KOPT-K1 (cell line): ENCODE results near the gene CIAO2B.
"Not testable (repeated sequence)": the region's sequence is repeated elsewhere in the genome, so short reads cannot be mapped to it uniquely, and the experiment has no call there.

ENCODE experiments used
- H3K27ac ChIP-seq: fragments of 200-600 bp; sonication (generic); 2 replicates; pipeline ENCODE4 v1.5.1; 2016; ENCODE audit warnings: antibody characterized with exemption, mild to moderate bottlenecking, low read depth, low read length; ENCODE audit not compliant: poor library complexity, severe bottlenecking
- H3K36me3 ChIP-seq: fragments of 200-600 bp; sonication (generic); 2 replicates; pipeline ENCODE4 v1.5.1; 2017; ENCODE audit warnings: antibody characterized with exemption, mild to moderate bottlenecking, low read length, moderate library complexity; ENCODE audit not compliant: insufficient read depth
- H3K9me3 ChIP-seq: fragments of 200-600 bp; sonication (generic); 2 replicates; pipeline ENCODE4 v1.5.1; 2017; ENCODE audit warnings: antibody characterized with exemption, low read length, mild to moderate bottlenecking; ENCODE audit not compliant: insufficient read depth, poor library complexity, severe bottlenecking

The CIAO2B gene

DNA sequence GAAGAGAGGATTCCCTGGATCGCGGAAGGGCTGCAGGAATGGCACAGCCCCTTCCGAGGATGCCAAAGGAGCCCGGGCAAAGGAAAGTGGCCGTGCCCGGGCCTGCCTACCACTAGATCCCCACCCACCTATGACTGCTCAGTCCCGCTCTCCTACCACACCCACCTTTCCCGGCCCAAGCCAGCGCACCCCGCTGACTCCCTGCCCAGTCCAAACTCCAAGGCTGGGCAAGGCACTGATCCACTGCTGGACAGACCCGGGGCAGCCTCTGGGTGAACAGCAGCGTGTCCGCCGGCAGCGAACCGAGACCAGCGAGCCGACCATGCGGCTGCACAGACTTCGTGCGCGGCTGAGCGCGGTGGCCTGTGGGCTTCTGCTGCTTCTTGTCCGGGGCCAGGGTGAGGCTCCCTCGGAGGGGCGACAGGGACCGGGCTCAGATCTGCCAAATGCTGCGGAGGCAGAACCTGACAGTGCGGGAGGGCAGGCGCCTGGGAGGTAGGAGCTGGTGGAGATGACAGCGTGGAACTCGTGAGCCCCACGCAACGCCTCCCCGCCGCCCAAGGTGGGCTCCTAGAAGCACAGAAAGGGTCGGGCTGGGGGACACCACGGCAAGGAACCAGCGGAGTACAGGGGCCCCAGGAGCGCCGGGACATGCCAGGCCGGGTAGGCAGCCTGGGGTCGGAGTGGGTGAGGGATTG is 1.3 kb upstream of the CIAO2B start, which contains the start of gene CES2:
TSS of gene CES2 (plus strand) at position 203 of the 698 bp plus-strand sequence. CDS start at position 323, 120 bp downstream.
- Histone ChIP-seq H3K9me3 (no peaks in the 10 kb centered on the region), H3K36me3 (peaks cover 46% of the 10 kb centered on the region), H3K27ac (peak within 1 kb of the TSS; percentile 89)

DNA sequence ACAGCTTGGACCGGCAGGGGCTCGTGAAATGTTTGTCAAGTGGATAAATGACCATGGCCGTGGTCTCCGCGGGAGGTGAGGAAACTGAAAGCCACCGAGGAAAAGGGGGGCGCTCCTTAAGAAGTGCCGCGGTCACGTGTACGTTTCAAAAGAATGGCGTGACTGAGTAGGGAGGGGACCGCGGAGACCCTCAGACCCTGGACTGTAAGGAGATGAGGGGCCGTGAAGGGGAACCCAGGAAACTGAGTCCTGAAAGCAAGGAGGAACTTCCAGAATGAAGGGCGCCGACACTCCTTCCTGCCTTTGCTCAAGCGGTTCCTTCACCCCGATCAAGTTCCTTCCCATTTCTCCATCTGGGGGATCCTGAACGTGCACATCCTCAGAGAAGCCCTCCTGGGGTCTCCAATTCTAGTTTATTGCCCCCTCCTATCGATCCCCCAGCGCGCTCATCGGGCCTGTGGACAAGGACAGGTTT is 674 bp upstream of the CIAO2B start:
- Histone ChIP-seq H3K27ac (peak overlapping the region; percentile 89), H3K36me3 (peaks cover 44% of the 10 kb centered on the region)
- H3K9me3 ChIP-seq, result not testable (repeated sequence)

GRCh38 chr16:66933776-66934137 is 445 bp downstream of the CIAO2B start:
- Histone ChIP-seq H3K36me3 (peaks cover 37% of the 10 kb centered on the region), H3K9me3 (no peaks in the 10 kb centered on the region), H3K27ac (peak overlapping the region; percentile 89)

DNA sequence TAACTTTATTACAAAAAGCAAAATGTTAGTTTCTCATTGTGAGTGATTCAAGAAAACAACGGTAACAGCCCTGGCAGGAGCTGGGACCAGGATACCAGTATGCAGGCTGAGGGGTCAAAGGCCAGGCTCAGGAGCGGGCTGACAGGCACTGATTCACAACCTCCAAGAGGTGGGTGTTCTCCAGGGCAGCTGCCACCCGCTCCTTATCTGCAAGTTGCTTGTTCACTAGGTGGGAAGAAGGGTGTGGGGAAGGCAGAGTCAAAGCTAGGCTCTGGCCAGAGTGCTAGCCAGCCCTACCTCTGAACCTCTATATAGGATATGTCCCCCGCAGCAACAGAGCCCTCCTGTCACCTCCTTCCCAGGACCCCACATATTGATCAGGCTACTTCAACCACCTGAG is 2.1 kb downstream of the CIAO2B start:
- Histone ChIP-seq H3K27ac (no peak overlapping the region), H3K9me3 (no peaks in the 10 kb centered on the region), H3K36me3 (peaks cover 25% of the 10 kb centered on the region)

- Histone ChIP-seq H3K36me3 (peaks cover 23% of the 10 kb centered on the region), H3K9me3 (no peaks in the 10 kb centered on the region), H3K27ac (no peak overlapping the region)
Measured at GRCh38 chr16:66931665-66932064, 2.5 kb downstream of the CIAO2B start.

DNA sequence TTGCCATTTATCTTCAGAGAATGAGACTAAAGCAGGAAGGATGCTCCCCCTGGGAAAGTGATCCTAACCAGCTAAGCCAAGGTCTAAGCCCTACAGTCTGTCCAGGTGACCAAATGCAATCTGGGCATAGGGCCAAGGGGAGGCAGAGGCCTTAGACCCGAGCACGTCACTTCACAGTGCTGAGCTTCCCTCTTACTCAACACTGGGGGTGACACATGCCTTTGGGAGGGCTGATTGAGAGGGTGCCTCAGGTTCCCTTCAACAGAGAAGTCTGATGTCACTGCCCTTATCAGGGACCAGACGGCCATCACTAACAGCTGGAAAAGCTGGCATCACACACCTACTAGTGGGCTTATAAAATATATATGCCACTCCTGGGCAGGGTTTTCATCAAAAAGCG is 4.0 kb downstream of the CIAO2B start:
- H3K27ac ChIP-seq, result no peak overlapping the region
- H3K36me3 ChIP-seq, result peaks cover 23% of the 10 kb centered on the region
- H3K9me3 ChIP-seq, result no peaks in the 10 kb centered on the region

DNA sequence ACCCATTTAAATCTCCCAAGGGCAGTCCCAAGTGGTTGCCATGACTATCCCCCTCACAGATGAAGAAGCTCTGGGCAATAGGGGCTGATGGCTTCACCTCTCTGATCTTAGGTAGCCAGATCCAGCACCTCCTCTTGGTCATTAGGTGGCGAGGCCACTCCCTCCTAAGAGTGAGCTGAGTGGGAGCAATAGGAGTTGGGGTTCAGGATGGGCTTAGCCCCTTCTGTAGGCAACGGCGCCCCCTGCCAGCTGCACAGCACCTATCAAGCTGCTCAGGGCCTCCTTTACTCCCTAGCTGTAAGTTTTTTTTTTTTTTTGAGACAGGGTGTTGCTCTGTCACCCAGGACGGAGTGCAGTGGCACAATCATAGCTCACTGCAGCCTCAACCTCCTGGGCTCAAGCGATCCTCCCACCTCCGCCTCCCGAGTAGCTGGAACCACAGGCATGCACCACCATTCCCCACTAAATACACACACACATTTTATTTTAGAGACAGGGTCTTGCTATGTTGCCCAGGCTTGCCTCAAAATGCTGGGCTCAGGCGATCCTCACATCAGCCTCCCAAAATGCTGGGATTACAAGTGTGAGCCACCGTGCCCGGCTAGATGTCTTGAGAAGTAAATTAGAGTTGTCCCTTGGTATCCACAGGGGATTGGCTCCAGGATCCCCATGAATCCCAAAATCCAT is 5.4 kb downstream of the CIAO2B start:
- Histone ChIP-seq H3K36me3 (peaks cover 23% of the 10 kb centered on the region), H3K27ac (no peak overlapping the region), H3K9me3 (no peaks in the 10 kb centered on the region)

- H3K9me3 ChIP-seq, result no peaks in the 10 kb centered on the region
- no peak overlapping the region for H3K27ac ChIP-seq
- H3K36me3 ChIP-seq, result peaks cover 23% of the 10 kb centered on the region
Measured at GRCh38 chr16:66927918-66928649, 6.1 kb downstream of the CIAO2B start.

DNA sequence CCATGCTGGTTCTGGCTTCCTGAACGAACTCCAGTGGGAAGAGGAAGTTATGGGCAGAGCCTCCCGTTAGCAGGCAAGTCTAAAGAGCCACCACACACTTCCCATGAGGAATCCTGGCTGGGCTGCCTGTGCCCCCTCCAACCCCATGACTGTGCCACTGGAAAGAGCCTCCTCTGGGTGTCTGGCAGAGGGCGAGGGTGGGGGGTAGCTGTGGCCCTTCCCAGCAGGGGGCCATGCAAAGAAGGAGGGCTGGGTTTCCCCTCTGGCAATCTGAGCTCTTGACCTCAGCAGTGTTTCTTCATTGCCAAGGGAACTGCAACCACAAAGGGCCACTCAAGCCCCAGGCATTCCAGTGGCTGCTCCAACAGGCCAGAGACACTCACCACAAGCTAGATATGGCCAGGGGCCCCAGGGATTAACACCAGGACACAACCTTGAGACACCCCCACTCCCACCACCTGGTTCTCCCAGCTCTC is 7.2 kb downstream of the CIAO2B start:
- Histone ChIP-seq H3K27ac (no peak overlapping the region), H3K9me3 (no peaks in the 10 kb centered on the region), H3K36me3 (peaks cover 14% of the 10 kb centered on the region)

- Histone ChIP-seq H3K9me3 (no peaks in the 10 kb centered on the region), H3K36me3 (peaks cover 8% of the 10 kb centered on the region; the same call in 1 of the 2 replicates), H3K27ac (no peak overlapping the region)
Measured at GRCh38 chr16:66926171-66926947, 7.8 kb downstream of the CIAO2B start.

DNA sequence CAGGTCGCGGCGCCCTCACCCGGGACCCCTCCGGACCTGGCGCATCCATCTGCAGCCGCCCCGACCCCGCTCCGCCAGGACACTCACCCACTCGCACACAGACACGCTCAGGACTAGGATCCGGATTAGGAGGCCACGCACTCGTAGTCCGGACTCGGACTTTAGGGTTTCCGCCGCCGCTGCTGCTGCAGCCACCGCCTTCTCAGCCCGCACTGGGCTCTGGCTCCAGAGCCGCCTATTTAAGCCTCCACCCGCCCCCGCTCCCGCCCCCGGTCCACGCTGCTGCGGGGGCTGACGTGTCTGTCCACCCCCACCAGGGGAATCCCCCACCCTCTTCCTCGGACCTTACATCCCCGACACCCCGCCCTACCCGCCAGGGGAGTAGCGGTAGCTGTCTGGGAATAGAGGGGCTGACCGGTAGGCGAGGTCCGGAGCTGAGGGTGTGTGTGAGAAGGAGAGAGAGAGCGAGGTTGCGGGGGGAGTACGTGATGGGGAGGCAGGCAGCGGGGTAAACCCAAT is 8.8 kb downstream of the CIAO2B start, which contains the start of gene RRAD:
TSS of gene RRAD (minus strand) at position 214 of the 519 bp plus-strand sequence. CDS start 356 bp downstream, outside the sequence.
- H3K9me3 ChIP-seq, result no peaks in the 10 kb centered on the region
- peaks cover 3% of the 10 kb centered on the region; the same call in 1 of the 2 replicates for H3K36me3 ChIP-seq
- H3K27ac ChIP-seq, result no peak within 1 kb of the TSS

DNA sequence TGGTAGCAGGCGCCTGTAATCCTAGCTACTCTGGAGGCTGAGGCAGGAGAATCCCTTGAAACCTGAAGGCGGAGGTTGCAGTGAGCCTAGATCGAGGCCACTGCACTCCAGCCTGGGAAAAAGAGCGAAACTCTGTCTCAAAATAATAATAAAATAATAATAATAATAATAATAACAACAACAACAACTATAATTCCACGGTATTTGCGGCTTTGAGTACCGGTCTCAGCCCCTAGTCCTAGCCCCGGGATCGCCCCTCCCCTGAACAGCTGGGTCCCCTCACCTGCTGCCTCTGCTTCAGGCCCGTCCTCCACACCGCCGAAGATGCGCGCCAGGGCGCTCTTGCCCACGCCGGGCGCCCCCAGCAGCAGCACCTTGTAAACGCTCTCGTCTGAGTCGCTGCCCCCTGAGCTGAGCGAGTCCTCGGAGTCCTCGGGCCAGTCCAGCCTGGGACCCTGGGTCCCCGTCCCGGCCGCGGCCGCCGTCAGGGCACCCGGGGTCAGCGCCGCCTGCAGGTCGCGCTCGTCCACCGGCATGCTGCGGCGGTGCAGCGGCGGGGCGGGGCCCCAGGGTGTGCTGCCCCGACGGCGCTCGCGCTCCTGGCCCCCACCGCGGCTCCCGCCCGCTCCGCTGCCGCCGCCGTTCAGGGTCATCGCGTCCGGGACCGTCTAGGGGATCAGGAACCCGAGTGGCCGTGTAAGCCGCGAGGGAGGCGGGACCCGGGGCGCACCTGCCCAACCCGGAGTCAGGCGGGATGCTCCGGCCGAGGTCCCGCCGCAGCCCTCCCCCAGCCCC is 9.5 kb downstream of the CIAO2B start:
- H3K9me3 ChIP-seq, result no peaks in the 10 kb centered on the region
- no peak overlapping the region for H3K27ac ChIP-seq
- H3K36me3 ChIP-seq, result no peaks in the 10 kb centered on the region

DNA sequence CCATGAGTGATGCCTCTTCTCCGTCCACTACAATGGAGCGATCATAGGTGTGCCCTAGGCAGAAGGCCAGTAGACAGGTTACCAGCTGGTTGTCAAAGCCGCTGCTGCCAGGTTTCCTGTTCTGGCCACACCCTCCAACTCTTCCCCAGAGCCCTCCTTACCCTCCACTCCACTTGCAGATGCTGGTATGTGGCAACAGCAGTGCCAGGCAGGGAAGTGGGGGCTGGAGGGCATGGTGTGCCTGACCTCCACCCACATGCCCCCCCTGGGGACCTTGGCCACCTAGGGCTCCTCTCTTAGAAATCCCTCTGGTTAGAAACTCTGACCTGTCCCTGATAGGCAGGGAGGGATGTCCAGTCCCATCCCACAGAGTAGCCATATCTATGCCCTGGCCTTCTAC is 10.3 kb downstream of the CIAO2B start:
- H3K27ac ChIP-seq, result no peak overlapping the region
- no peaks in the 10 kb centered on the region for H3K9me3 ChIP-seq
- no peaks in the 10 kb centered on the region for H3K36me3 ChIP-seq
